HG02840 (cell line): ENCODE results near the gene NLGN3.

ENCODE experiments used
- ATAC-seq: cut with Tn5 transposase; IDR thresholded peaks from one replicate; pipeline ENCODE4 v1.9.1; 2021; ENCODE audit warnings: mild to moderate bottlenecking, moderate library complexity, moderate number of reproducible peaks; ENCODE audit not compliant: unreplicated experiment, low FRiP score

NLGN3 gene

DNA sequence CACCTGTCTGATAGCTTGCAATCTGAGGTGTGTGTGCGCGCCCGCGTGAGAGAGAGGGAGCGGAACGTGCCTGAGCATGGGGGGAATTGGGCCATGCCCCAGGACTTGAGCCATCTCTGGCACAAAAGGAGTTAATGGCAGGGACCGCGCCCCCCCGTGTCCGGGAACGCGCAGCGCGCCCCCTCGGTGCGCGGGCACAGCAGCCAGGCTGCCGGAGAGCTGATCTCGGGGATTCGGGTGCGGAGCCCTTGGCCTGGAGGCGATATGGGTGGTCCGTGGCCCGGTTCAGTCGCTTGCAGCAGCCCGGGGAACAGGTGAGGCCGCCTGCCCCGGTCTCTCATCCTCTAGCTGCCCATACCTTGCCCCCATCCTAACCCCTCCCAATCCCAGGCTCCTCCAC, at the start of gene NLGN3:
NLGN3 (plus strand) TSS at position 191 of the 400 bp plus-strand sequence. CDS start 2,909 bp downstream, outside the sequence.
- ATAC-seq: no peak

DNA sequence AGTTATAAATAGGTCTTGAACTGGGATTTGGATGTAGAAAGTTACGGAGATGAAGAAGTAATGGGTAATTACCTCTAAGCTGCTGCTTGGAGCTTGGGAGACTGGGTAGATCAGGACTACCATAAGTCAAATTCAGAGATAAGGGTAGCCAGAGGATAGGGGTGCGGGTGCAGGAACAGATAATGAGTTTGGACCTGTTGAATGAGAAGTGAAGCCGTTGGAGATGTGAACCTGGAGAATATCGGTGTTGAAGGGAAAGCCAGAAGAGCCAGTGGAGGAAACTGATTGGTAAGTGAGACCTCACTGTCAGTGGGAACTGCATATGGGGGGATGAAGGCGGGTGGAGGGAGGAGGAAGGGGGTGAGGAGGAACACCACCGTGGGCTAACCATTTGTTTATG, 49.6 kb upstream of the NLGN3 start:
- ATAC-seq: no peak

GRCh38 chrX:71095555-71095980, 49.1 kb upstream of the NLGN3 start, which contains the start of gene FOXO4:
TSS of gene FOXO4 (plus strand) at chrX:71095851. CDS start at chrX:71096529, 678 bp downstream.
- peak; percentile 90 for ATAC-seq

- ATAC-seq: no peak
These were observed 48.5 kb upstream of the NLGN3 start for GRCh38 chrX:71095981-71096759.

DNA sequence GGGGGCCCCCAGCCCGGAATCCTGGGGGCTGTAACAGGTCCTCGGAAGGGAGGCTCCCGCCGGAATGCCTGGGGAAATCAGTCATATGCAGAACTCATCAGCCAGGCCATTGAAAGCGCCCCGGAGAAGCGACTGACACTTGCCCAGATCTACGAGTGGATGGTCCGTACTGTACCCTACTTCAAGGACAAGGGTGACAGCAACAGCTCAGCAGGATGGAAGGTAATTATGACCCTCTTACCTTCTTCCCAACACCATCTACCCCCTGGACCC, 47.9 kb upstream of the NLGN3 start:
- no peak for ATAC-seq

- ATAC-seq: no peak
These were observed 46.3 kb upstream of the NLGN3 start for GRCh38 chrX:71098302-71098701.

GRCh38 chrX:71098951-71099506, 45.6 kb upstream of the NLGN3 start:
- no peak for ATAC-seq

GRCh38 chrX:71099736-71100135, 44.9 kb upstream of the NLGN3 start:
- ATAC-seq: no peak

DNA sequence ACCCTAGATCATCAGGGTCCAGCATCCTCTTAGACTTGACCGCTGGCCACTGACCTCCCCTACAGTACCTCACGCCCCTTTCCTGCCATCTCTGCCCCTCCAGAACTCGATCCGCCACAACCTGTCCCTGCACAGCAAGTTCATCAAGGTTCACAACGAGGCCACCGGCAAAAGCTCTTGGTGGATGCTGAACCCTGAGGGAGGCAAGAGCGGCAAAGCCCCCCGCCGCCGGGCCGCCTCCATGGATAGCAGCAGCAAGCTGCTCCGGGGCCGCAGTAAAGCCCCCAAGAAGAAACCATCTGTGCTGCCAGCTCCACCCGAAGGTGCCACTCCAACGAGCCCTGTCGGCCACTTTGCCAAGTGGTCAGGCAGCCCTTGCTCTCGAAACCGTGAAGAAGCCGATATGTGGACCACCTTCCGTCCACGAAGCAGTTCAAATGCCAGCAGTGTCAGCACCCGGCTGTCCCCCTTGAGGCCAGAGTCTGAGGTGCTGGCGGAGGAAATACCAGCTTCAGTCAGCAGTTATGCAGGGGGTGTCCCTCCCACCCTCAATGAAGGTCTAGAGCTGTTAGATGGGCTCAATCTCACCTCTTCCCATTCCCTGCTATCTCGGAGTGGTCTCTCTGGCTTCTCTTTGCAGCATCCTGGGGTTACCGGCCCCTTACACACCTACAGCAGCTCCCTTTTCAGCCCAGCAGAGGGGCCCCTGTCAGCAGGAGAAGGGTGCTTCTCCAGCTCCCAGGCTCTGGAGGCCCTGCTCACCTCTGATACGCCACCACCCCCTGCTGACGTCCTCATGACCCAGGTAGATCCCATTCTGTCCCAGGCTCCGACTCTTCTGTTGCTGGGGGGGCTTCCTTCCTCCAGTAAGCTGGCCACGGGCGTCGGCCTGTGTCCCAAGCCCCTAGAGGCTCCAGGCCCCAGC, 43.8 kb upstream of the NLGN3 start:
- ATAC-seq: no peak

- no peak for ATAC-seq
These were observed 42.3 kb upstream of the NLGN3 start for GRCh38 chrX:71102292-71102691.

- no peak for ATAC-seq
These were observed 41.3 kb upstream of the NLGN3 start for GRCh38 chrX:71103110-71103983.

- no peak for ATAC-seq
These were observed 39.0 kb upstream of the NLGN3 start for GRCh38 chrX:71105628-71106027.

- no peak for ATAC-seq
These were observed 38.2 kb upstream of the NLGN3 start, which contains the start of gene CXorf65 for GRCh38 chrX:71106427-71106826. TSS of gene CXorf65 (minus strand) at chrX:71106740. CDS start at chrX:71106556, 184 bp downstream.

DNA sequence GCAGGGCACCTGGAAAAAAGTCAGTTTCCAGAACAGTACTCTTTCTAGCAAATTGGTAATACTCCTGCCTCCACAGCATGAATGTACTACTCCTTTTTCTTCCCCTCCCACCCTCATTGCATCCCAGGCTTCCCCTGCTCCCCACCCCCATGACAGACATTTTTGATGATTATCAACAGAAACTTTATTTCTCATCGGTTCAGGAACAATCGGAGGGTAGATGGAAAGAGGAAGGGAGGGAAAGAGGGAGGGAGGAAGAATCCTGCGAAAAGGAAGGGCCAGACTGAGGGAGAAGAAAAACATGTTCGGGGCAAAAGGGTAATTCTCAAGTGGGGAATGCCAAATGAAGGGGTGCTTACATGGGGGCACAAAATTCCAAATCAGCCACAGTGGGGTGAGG, 37.4 kb upstream of the NLGN3 start:
- ATAC-seq: no peak

DNA sequence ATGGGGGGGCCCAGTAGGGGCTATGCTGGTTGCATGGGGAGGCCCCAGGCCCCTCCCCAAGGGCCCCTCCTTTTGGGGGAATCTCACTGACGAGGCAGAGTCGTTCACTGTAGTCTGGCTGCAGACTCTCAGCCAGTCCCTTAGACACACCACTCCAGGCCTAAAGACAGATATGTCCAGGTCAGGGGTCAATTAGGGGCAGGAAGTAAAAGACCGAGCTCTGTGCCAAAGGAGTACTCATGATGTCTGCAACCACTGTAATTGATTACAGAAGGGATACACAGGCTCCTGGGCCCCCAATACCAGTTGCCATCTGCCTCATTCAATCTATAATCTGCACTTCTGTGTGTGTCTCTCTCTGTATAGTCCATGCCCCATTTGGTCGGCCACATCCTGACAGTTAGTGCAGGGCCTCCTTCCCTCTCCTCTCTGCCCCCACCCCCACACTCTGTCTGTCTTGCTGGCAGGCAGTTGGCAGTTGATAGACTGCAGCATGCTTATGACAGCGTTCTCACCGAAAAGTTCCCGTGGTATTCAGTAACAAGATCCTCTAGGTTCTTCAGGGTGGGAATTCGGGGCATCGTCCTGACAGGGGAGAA, 36.8 kb upstream of the NLGN3 start:
- no peak for ATAC-seq

GRCh38 chrX:71109051-71109450, 35.6 kb upstream of the NLGN3 start:
- no peak for ATAC-seq

GRCh38 chrX:71111141-71111843, 33.3 kb upstream of the NLGN3 start, which contains the start of gene IL2RG:
TSS of gene IL2RG (minus strand) at chrX:71111577. CDS start at chrX:71111539, 38 bp downstream.
- peak; percentile 83 for ATAC-seq

GRCh38 chrX:71111921-71112431, 32.7 kb upstream of the NLGN3 start:
- peak; percentile 24 for ATAC-seq

- ATAC-seq: no peak
These were observed 27.3 kb upstream of the NLGN3 start for GRCh38 chrX:71117358-71117757.
